Esophagus muscularis mucosa (tissue), 4 donors: ENCODE measurements around the gene BICC1. TPM values are rescaled to one million over a fixed set of nuclear protein-coding genes. Genes with fewer than 3 reads are reported as not detected.
A peak's percentile ranks its signal among the peaks of the same experiment; 100 is the strongest.

Experiments used
- DNase-seq: peaks from one replicate; pipeline ENCODE4 v3.0.0-alpha.2; 2017; ENCODE audit errors: extremely low spot score
- H3K27ac ChIP-seq, 4 donors: fragments of 200-600 bp; sonication (generic); replicated peaks in 1 of 4; 1 replicate in 3 of 4; 2 replicates in 1 of 4; pipeline ENCODE4 v1.5.1; 2016 to 2019; ENCODE audit warnings: mild to moderate bottlenecking in 1 of 4
- H3K27me3 ChIP-seq, 4 donors: fragments of 200-600 bp; sonication (generic); one replicate each; pipeline versions ENCODE4 v1.5.1 to v1.6.0; 2016 to 2019
- H3K36me3 ChIP-seq, 4 donors: fragments of 200-600 bp; sonication (generic); one replicate each; pipeline ENCODE4 v1.5.1; 2016 to 2019
- H3K4me1 ChIP-seq, 4 donors: fragments of 200-600 bp; sonication (generic); one replicate each; pipeline ENCODE4 v1.5.1; 2016 to 2019
- H3K4me3 ChIP-seq, 4 donors: fragments of 200-600 bp; sonication (generic); 1 replicate in 2 of 4; 2 replicates in 2 of 4; pipeline ENCODE4 v1.5.1; 2016 to 2019; ENCODE audit warnings: mild to moderate bottlenecking in 4 of 4, moderate library complexity in 1 of 4
- H3K9me3 ChIP-seq, 4 donors: fragments of 200-600 bp; sonication (generic); 1 replicate in 3 of 4; 2 replicates in 1 of 4; pipeline ENCODE4 v1.5.1; 2016 to 2019
- EP300 ChIP-seq: sonication (generic); formaldehyde crosslinking; IDR thresholded peaks from one replicate; pipeline ENCODE4 v1.6.1; 2017; ENCODE audit warnings: antibody characterized with exemption
- POLR2A ChIP-seq: fragments of 450-650 bp; IDR thresholded peaks from one replicate; pipeline ENCODE4 v1.6.1; 2017; ENCODE audit warnings: antibody characterized with exemption, moderate library complexity, mild to moderate bottlenecking, low read depth
- POLR2AphosphoS5 ChIP-seq, 2 donors: sonication (generic); formaldehyde crosslinking; IDR thresholded peaks; one replicate each; pipeline ENCODE4 v1.6.1; 2017; ENCODE audit warnings: antibody characterized with exemption in 2 of 2
- WGBS: methylation state at CpG from one replicate; pipeline ENCODE4 v1.1.5; 2018; 5-methylcytosine and 5-hydroxymethylcytosine counted together
- intact Hi-C: fragments of 100-400 bp; cut with DNase I; formaldehyde crosslinking; loops from one replicate; pipeline ENCODE4 v1.15.1; 2023
- total RNA-seq, 4 donors: library from RNA; depleted of rRNA; stranded (reverse); fragments of >200 nt; gene quantifications; one replicate each; pipeline versions ENCODE4 v1.1.0 to v1.2.1, GENCODE V29; 2016
- TF ChIP-seq, protein P1 (sequence below), 3 experiments: fragments of 200-600 bp in 2 of 3; fragments of 450-650 bp in 1 of 3; sonication (generic) in 2 of 3; IDR thresholded peaks; one replicate each; pipeline ENCODE4 v1.5.1; 2017 to 2019; ENCODE audit warnings: antibody characterized with exemption in 3 of 3, mild to moderate bottlenecking in 2 of 3, moderate library complexity in 1 of 3

BICC1 gene
- total RNA-seq, 4 donors from 2014 or later = 19.1 to 24.9 (median 20.5) TPM

DNA sequence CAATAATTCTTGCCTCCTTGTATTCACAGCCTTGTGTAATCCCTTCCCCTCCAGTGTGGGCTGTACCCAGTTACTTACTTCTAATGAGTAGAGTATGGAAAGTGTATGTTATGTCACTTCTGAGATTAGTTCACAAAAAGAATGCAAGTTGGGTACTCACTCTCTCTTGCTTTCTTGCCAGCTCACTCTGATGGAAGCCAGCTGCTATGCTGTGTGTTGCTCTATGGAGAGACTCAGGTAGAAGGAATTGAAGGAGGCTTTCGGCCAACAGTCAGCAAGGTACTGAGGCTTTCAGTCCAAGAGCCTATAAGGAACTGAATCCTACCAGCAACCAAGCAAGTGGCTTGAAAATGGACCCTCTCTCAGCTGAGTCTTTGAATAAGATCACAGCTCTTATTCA, 9.7 kb upstream of the BICC1 start:
- no peak for DNase-seq
- Histone ChIP-seq H3K36me3 (no peaks in the 10 kb centered on the region), H3K9me3 (no peaks in the 10 kb centered on the region), H3K4me3 (no peak overlapping the region), H3K4me1 (no peaks in the 10 kb centered on the region), H3K27ac (no peak overlapping the region), H3K27me3 (no peaks in the 10 kb centered on the region)
- 91% methylated on average over 1 of the region's 1 CpG for WGBS
- TF ChIP-seq EP300 (no peak), POLR2A (no peak), POLR2AphosphoS5 (IDR thresholded peaks at IDR 0.05) (no peak)
- TF ChIP-seq, protein P1, sequence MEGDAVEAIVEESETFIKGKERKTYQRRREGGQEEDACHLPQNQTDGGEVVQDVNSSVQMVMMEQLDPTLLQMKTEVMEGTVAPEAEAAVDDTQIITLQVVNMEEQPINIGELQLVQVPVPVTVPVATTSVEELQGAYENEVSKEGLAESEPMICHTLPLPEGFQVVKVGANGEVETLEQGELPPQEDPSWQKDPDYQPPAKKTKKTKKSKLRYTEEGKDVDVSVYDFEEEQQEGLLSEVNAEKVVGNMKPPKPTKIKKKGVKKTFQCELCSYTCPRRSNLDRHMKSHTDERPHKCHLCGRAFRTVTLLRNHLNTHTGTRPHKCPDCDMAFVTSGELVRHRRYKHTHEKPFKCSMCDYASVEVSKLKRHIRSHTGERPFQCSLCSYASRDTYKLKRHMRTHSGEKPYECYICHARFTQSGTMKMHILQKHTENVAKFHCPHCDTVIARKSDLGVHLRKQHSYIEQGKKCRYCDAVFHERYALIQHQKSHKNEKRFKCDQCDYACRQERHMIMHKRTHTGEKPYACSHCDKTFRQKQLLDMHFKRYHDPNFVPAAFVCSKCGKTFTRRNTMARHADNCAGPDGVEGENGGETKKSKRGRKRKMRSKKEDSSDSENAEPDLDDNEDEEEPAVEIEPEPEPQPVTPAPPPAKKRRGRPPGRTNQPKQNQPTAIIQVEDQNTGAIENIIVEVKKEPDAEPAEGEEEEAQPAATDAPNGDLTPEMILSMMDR (IDR thresholded peaks at IDR 0.05) = no peak
- intact Hi-C loops = no loop called here

DNA sequence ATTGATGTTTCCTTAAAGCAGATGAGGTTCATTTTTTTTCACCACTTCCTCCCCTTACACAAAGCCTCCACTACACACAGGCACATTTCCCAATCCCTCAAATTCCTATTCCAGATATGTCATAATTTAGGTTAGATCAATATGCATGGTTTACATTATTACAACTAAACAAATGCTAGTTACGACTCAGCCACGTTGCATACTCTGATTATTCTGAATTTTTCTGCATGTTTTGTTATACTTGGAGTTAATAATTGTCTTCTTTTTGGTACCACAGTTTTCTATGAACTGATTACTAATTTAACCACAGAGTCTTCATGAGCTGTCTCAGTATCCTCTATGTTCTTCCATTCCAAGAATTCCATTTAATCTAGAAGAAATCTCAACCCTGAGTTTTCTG, 4.4 kb upstream of the BICC1 start:
- Histone ChIP-seq H3K4me3 (no peak overlapping the region), H3K27me3 (no peaks in the 10 kb centered on the region), H3K4me1 (peaks cover 0 to 15% (median 11%) of the 10 kb centered on the region in 4 donors), H3K27ac (no peak overlapping the region), H3K36me3 (no peaks in the 10 kb centered on the region), H3K9me3 (no peaks in the 10 kb centered on the region)
- DNase-seq = no peak
- WGBS = 39% methylated on average over 2 of the region's 2 CpGs
- TF ChIP-seq, protein P1 (IDR thresholded peaks at IDR 0.05) = no peak
- no peak for TF ChIP-seq EP300
- TF ChIP-seq POLR2A = no peak
- TF ChIP-seq POLR2AphosphoS5 (IDR thresholded peaks at IDR 0.05) = no peak
- intact Hi-C loops = no loop called here

DNA sequence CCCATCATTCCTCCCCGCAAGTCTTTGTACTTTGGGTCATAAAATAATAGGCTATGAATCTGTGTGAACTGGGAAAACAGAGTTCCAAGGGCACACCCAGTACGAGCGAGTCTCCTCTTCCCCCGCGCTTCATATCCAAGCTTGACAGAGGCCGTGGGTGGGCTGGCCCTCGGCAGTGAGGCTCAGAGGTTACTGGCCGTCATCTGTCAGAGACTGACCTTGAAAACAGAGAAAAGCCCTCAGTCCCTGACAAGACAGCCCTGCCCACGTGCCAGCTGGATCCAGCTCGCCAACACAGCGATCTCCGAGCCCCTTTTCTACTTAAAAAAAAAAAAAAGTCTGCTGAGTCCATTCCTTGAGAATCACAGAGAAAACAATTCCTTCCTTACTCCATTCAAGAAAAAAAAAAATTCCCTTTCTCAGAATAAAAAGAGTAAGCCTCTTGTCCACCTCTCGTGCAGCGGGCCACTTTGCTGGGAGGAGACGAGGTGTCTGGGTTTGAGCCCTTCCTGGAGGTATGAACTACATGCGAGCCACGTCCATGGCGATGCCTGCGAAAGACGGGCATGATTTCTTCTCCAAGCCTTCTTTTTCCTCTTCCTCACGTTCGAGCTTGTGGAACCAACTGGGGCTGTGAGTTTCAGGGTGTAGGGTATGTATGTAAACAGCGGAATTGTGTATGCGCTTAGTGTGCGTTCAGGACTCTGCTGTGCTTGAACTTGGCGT, 744 bp upstream of the BICC1 start:
- intact Hi-C loops = loop anchor here (10.0 kb wide), 2 partner anchors 77 to 263 kb away; no protein-coding TSS in a partner anchor
- no peak for DNase-seq
- no peak for TF ChIP-seq POLR2AphosphoS5 (IDR thresholded peaks at IDR 0.05)
- TF ChIP-seq EP300 = no peak
- TF ChIP-seq, protein P1 (IDR thresholded peaks at IDR 0.05) = no peak
- TF ChIP-seq POLR2A = no peak
- Histone ChIP-seq H3K9me3 (no peaks in the 10 kb centered on the region), H3K4me1 (peaks cover 0 to 44% (median 35%) of the 10 kb centered on the region in 4 donors), H3K27ac (peak overlapping the region; percentile 63 to 91 (median 88)), H3K27me3 (no peaks in the 10 kb centered on the region), H3K36me3 (no peaks in the 10 kb centered on the region), H3K4me3 (peak overlapping the region; percentile 79 to 92 (median 81))
- WGBS = 7% methylated on average over 19 of the region's 26 CpGs

DNA sequence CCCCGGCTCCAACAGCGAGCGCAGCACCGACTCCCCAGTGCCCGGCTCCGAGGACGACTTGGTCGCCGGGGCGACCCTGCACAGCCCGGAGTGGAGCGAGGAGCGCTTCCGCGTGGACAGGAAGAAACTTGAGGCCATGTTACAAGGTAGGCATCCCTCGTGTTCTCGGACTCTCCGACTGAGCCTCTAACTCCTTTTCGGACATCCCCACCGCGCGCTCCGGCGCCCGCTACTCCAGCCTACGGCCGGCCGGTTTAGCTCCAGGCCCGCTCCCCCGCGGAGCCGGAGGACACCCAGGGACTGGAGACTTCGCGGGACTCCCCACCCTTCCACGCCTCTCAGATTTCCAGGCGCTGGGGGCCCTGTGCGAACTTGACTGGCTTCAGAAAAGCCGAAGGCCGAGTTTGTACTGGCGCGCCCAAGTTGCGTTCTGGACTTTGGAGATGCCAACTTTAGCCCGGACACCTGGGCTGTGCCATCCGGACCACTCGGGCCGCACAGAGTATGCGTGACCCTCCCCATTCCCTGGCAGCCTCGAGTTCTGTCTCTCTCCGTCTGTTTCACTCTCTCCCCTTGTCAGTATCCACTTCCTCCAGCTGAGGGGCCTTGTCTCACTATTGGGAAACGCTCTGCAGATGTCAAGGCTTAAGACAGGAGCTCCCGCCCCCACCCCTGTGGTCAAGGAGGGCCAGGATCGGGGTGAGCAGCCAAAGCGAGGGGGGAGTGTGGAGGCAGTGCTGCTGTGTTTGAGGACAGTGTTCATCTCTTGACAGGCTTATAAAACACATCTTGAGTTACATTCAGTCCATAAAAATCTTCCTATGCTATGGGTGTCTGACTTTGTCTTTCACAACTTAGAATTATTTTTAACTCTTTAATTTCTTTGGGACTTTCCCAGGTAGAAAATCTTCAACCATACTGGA, 777 bp downstream of the BICC1 start:
- under 1% methylated on average over 26 of the region's 53 CpGs for WGBS
- intact Hi-C loops = loop anchor here (10.0 kb wide), 2 partner anchors 79 to 261 kb away; no protein-coding TSS in a partner anchor
- TF ChIP-seq EP300 (no peak), POLR2AphosphoS5 (IDR thresholded peaks at IDR 0.05) (peak; percentile 64 to 73)
- TF ChIP-seq, protein P1 (IDR thresholded peaks at IDR 0.05) = peak in 1 of 3 experiments; percentile 6

More for the DNA sequence above, 777 bp downstream of the BICC1 start:
- no peaks in the 10 kb centered on the region for H3K36me3 ChIP-seq
- no peaks in the 10 kb centered on the region for H3K27me3 ChIP-seq
- peak; percentile 94 for DNase-seq
- peaks cover 0 to 59% (median 47%) of the 10 kb centered on the region in 4 donors for H3K4me1 ChIP-seq
- peak overlapping the region; percentile 87 to 91 (median 90) for H3K27ac ChIP-seq
- no peaks in the 10 kb centered on the region for H3K9me3 ChIP-seq
- H3K4me3 ChIP-seq = peak overlapping the region; percentile 79 to 92 (median 81)
